SK-N-SH treated with all-trans-retinoic acid at 6 μM for 48 hours (cell line): ENCODE results near the gene BMP8A.
"Not testable (repeated sequence)": the region's sequence is repeated elsewhere in the genome, so short reads cannot be mapped to it uniquely, and the experiment has no call there.

Experiments
- ATAC-seq: fragments of 200-7000 bp; cut with Tn5 transposase; 3 replicates; pipeline ENCODE4 v1.9.1; 2020; ENCODE audit warnings: mild to moderate bottlenecking, moderate library complexity
- ARNTL ChIP-seq: fragments of 450-650 bp; formaldehyde crosslinking; IDR thresholded peaks from 2 replicates; pipeline ENCODE4 v1.5.0; 2020; ENCODE audit warnings: low read depth, mild to moderate bottlenecking, moderate library complexity, borderline replicate concordance
- BACH2 ChIP-seq: fragments of 250-450 bp; sonication (Bioruptor Pico); IDR thresholded peaks from 2 replicates; pipeline ENCODE4 v1.9.0; 2021; ENCODE audit warnings: mild to moderate bottlenecking, borderline replicate concordance
- GLIS3 ChIP-seq: fragments of 250-450 bp; sonication (Bioruptor Pico); IDR thresholded peaks from 2 replicates; pipeline ENCODE4 v1.5.0; 2020; ENCODE audit warnings: mild to moderate bottlenecking, moderate library complexity
- ISL1 ChIP-seq: fragments of 250-450 bp; sonication (Bioruptor Pico); IDR thresholded peaks from 2 replicates; pipeline ENCODE4 v2.1.2; 2022; ENCODE audit warnings: mild to moderate bottlenecking, moderate library complexity
- OSR1 ChIP-seq: fragments of 250-450 bp; sonication (Bioruptor Pico); IDR thresholded peaks from 2 replicates; pipeline ENCODE4 v1.8.0; 2022; ENCODE audit warnings: moderate library complexity, mild to moderate bottlenecking, inconsistent platforms
- PPARA ChIP-seq: fragments of 250-450 bp; sonication (Bioruptor Pico); IDR thresholded peaks from 2 replicates; pipeline ENCODE4 v1.5.0; 2020; ENCODE audit warnings: mild to moderate bottlenecking, borderline replicate concordance
- SNAI2 ChIP-seq: fragments of 250-450 bp; sonication (Bioruptor Pico); IDR thresholded peaks from 2 replicates; pipeline ENCODE4 v1.5.0; 2020; ENCODE audit warnings: mild to moderate bottlenecking, moderate library complexity
- TOX ChIP-seq: fragments of 250-450 bp; sonication (Bioruptor Pico); IDR thresholded peaks from 2 replicates; pipeline ENCODE4 v1.8.0; 2021; ENCODE audit warnings: mild to moderate bottlenecking, moderate library complexity, borderline replicate concordance
- ZFP3 ChIP-seq: fragments of 250-450 bp; sonication (Bioruptor Pico); IDR thresholded peaks from 2 replicates; pipeline ENCODE4 v1.5.0; 2020; ENCODE audit warnings: mild to moderate bottlenecking, moderate library complexity
- ZFP30 ChIP-seq: fragments of 450-650 bp; formaldehyde crosslinking; IDR thresholded peaks from 2 replicates; pipeline ENCODE4 v1.5.0; 2022; ENCODE audit warnings: mild to moderate bottlenecking, moderate library complexity
- ZNF70 ChIP-seq: fragments of 450-650 bp; formaldehyde crosslinking; IDR thresholded peaks from 2 replicates; pipeline ENCODE4 v1.5.0; 2020; ENCODE audit warnings: mild to moderate bottlenecking, moderate library complexity
- ZNF8 ChIP-seq: fragments of 450-650 bp; formaldehyde crosslinking; IDR thresholded peaks from 2 replicates; pipeline ENCODE4 v1.5.0; 2020; ENCODE audit warnings: mild to moderate bottlenecking, moderate library complexity
- TF ChIP-seq, protein P1 (sequence below): fragments of 250-450 bp; sonication (Bioruptor Pico); IDR thresholded peaks from 2 replicates; pipeline ENCODE4 v1.5.0; 2020; ENCODE audit warnings: mild to moderate bottlenecking, moderate library complexity
- TF ChIP-seq, protein P2 (sequence below): fragments of 250-450 bp; sonication (Bioruptor Pico); IDR thresholded peaks from 2 replicates; pipeline ENCODE4 v1.8.0; 2020; ENCODE audit warnings: mild to moderate bottlenecking, moderate library complexity, borderline replicate concordance
- TF ChIP-seq, protein P3 (sequence below): fragments of 250-450 bp; sonication (Bioruptor Pico); IDR thresholded peaks from 2 replicates; pipeline ENCODE4 v1.5.1; 2020; ENCODE audit warnings: low read depth, mild to moderate bottlenecking, moderate library complexity
- TF ChIP-seq, protein P4 (sequence below): fragments of 250-450 bp; sonication (Bioruptor Pico); IDR thresholded peaks from 2 replicates; pipeline ENCODE4 v1.8.0; 2021; ENCODE audit warnings: low read depth, mild to moderate bottlenecking, moderate library complexity, borderline replicate concordance

The BMP8A gene

DNA sequence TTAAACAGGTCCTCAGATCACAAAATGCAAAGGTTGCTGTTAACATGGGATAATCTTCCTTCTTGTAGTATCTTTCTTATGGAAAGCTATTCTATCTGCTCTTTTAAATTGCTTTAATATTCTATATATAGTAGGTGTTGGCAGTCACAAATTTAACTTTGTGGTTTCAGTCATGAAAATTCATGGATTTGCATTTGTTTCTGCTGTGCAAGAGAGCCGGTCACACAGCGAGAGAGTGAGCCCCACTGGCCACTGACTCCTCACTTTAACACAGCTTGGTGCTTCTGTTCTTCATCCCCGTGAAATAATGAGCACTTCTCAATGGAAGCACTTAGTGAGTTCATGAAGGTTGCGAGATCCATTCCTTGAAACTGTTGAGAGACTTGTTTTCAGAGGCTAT, 18.1 kb upstream of the BMP8A start (continued):
- TF ChIP-seq, protein P1, sequence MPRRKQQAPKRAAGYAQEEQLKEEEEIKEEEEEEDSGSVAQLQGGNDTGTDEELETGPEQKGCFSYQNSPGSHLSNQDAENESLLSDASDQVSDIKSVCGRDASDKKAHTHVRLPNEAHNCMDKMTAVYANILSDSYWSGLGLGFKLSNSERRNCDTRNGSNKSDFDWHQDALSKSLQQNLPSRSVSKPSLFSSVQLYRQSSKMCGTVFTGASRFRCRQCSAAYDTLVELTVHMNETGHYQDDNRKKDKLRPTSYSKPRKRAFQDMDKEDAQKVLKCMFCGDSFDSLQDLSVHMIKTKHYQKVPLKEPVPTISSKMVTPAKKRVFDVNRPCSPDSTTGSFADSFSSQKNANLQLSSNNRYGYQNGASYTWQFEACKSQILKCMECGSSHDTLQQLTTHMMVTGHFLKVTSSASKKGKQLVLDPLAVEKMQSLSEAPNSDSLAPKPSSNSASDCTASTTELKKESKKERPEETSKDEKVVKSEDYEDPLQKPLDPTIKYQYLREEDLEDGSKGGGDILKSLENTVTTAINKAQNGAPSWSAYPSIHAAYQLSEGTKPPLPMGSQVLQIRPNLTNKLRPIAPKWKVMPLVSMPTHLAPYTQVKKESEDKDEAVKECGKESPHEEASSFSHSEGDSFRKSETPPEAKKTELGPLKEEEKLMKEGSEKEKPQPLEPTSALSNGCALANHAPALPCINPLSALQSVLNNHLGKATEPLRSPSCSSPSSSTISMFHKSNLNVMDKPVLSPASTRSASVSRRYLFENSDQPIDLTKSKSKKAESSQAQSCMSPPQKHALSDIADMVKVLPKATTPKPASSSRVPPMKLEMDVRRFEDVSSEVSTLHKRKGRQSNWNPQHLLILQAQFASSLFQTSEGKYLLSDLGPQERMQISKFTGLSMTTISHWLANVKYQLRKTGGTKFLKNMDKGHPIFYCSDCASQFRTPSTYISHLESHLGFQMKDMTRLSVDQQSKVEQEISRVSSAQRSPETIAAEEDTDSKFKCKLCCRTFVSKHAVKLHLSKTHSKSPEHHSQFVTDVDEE (CRISPR knock-in tag): no peak
- TF ChIP-seq GLIS3 (CRISPR knock-in tag) (no peak), PPARA (CRISPR knock-in tag) (no peak)

DNA sequence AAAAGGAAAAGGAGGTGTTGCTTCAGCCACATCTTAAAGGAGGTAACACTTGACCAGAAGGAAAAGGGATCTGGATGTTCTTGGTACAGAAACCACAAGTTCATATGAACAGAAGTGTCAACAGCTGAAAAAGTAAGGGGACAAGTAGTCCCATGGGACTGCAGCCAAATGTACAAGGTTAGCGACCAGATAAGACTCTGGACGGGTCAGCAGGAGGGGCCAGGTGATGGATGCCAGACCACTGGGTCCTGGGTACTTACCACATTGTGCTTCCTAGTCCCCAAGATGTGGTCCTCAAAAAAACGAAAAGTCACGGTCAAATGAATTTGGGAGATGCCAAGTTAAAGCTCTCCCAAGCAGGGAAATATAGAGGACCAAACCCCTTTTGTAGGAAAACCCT, 16.6 kb upstream of the BMP8A start:
- TF ChIP-seq, protein P2, sequence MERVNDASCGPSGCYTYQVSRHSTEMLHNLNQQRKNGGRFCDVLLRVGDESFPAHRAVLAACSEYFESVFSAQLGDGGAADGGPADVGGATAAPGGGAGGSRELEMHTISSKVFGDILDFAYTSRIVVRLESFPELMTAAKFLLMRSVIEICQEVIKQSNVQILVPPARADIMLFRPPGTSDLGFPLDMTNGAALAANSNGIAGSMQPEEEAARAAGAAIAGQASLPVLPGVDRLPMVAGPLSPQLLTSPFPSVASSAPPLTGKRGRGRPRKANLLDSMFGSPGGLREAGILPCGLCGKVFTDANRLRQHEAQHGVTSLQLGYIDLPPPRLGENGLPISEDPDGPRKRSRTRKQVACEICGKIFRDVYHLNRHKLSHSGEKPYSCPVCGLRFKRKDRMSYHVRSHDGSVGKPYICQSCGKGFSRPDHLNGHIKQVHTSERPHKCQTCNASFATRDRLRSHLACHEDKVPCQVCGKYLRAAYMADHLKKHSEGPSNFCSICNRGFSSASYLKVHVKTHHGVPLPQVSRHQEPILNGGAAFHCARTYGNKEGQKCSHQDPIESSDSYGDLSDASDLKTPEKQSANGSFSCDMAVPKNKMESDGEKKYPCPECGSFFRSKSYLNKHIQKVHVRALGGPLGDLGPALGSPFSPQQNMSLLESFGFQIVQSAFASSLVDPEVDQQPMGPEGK: no peak
- TF ChIP-seq, protein P3, sequence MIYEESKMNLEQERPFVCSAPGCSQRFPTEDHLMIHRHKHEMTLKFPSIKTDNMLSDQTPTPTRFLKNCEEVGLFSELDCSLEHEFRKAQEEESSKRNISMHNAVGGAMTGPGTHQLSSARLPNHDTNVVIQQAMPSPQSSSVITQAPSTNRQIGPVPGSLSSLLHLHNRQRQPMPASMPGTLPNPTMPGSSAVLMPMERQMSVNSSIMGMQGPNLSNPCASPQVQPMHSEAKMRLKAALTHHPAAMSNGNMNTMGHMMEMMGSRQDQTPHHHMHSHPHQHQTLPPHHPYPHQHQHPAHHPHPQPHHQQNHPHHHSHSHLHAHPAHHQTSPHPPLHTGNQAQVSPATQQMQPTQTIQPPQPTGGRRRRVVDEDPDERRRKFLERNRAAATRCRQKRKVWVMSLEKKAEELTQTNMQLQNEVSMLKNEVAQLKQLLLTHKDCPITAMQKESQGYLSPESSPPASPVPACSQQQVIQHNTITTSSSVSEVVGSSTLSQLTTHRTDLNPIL (CRISPR knock-in tag): no peak
- TF ChIP-seq ARNTL (CRISPR knock-in tag) (no peak), GLIS3 (CRISPR knock-in tag) (no peak), PPARA (CRISPR knock-in tag) (no peak), ZFP30 (CRISPR knock-in tag) (no peak), ISL1 (CRISPR knock-in tag) (no peak), ZFP3 (CRISPR knock-in tag) (no peak), ZNF70 (no peak), SNAI2 (CRISPR knock-in tag) (no peak), OSR1 (CRISPR knock-in tag) (no peak), BACH2 (CRISPR knock-in tag) (no peak), ZNF8 (CRISPR knock-in tag) (no peak)
- TF ChIP-seq, protein P4, sequence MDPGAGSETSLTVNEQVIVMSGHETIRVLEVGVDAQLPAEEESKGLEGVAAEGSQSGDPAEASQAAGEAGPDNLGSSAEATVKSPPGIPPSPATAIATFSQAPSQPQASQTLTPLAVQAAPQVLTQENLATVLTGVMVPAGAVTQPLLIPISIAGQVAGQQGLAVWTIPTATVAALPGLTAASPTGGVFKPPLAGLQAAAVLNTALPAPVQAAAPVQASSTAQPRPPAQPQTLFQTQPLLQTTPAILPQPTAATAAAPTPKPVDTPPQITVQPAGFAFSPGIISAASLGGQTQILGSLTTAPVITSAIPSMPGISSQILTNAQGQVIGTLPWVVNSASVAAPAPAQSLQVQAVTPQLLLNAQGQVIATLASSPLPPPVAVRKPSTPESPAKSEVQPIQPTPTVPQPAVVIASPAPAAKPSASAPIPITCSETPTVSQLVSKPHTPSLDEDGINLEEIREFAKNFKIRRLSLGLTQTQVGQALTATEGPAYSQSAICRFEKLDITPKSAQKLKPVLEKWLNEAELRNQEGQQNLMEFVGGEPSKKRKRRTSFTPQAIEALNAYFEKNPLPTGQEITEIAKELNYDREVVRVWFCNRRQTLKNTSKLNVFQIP (CRISPR knock-in tag): no peak
- ATAC-seq: no peak

DNA sequence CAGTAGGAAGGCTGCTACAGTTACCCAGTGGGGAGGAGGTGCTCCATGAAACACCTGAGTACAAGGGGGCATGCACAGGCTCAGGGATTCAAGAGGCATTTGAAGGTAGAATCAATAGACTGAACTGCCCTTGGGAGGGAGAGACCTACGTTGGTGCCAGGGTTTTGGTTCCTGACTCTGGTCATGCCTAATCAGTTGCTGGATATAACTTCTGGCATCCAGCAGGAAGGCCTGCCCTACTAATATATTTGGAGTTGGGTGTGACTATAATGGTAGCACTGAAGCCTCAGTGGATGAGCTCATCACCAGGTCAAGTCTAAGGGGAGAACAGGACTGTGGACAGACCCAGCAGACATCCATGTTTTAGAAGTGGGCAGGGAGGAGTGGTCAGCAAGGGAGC, 15.9 kb upstream of the BMP8A start:
- ATAC-seq: not testable (repeated sequence)

DNA sequence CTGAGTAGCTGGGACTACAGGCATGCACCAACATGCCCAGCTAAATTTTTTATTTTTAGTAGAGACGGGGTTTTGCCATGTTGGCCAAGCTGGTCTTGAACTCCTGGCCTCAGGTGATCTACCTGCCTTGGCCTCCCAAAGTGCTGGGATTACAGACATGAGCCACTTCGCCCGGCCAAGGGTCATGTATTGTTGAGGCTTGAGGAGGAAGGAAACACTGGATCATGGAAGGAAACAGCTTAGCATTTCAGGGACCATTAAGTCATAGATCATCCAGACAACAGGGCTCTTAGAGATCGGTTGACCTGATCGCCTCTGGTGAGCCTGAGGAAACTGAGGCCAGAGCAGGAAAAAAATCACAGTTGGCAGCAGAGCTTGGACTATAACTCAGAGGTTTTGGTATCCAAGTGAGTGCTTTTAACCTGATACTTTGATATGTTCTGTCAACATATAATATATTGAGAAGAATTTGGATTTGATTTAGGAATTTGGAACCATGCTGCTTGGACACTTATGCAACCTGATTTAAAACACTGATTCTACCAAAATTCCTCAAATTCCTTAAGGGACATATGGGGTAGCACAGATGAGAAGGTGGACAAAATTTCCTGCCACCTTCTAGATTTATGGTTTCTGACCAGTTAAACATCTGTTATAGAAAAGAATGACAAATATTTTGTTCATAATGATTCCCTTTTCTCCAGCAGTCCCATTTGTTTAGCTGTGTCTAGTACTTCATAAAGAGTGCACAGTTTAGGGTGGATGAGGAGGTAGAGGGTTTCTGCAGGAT, 13.1 kb upstream of the BMP8A start:
- ATAC-seq: peak; percentile 12; the same call in 2 of the 3 replicates
- TF ChIP-seq ZNF70: no peak
- TF ChIP-seq, protein P2: no peak
- TF ChIP-seq, protein P3 (CRISPR knock-in tag): no peak
- TF ChIP-seq ZFP3 (CRISPR knock-in tag): no peak
- no peak for TF ChIP-seq ZFP30 (CRISPR knock-in tag)
- TF ChIP-seq, protein P1 (CRISPR knock-in tag): no peak
- TF ChIP-seq TOX (CRISPR knock-in tag): no peak
